Measurements from ENCODE around the gene FBN1.
A peak's percentile ranks its signal among the peaks of the same experiment; 100 is the strongest.

The FBN1 gene

GRCh38 chr15:48602358-48603122 lies 43.0 kb downstream of the FBN1 start (continued):
- TF ChIP-seq ZNF518A (tag by site-specific recombination; conservative IDR thresholded peaks at IDR 0.05; ENCODE audit: low read depth) (peak; percentile 36), ZBTB17 (tag by site-specific recombination; IDR thresholded peaks at IDR 0.05) (no peak), ZNF112 (tag by site-specific recombination; IDR thresholded peaks at IDR 0.05) (no peak), ZNF324 (tag by site-specific recombination; IDR thresholded peaks at IDR 0.05) (no peak), FEZF1 (tag by site-specific recombination; IDR thresholded peaks at IDR 0.05) (peak; percentile 70), INSM2 (tag by site-specific recombination; IDR thresholded peaks at IDR 0.05) (no peak), ZNF423 (tag by site-specific recombination; IDR thresholded peaks at IDR 0.05) (no peak), ZNF211 (tag by site-specific recombination; IDR thresholded peaks at IDR 0.05; ENCODE audit: low read depth) (no peak), KLF7 (tag by site-specific recombination; IDR thresholded peaks at IDR 0.05; ENCODE audit: borderline replicate concordance) (no peak), ZNF792 (tag by site-specific recombination; IDR thresholded peaks at IDR 0.05) (no peak), HOXC10 (CRISPR knock-in tag; IDR thresholded peaks at IDR 0.05) (no peak), ZNF629 (tag by site-specific recombination; IDR thresholded peaks at IDR 0.05) (peak; percentile 68; the same call in 1 of the 2 replicates), ZNF776 (tag by site-specific recombination; IDR thresholded peaks at IDR 0.05; ENCODE audit: borderline replicate concordance) (no peak), ZSCAN16 (tag by site-specific recombination; IDR thresholded peaks at IDR 0.05) (no peak), ZNF558 (tag by site-specific recombination; IDR thresholded peaks at IDR 0.05) (no peak)

DNA sequence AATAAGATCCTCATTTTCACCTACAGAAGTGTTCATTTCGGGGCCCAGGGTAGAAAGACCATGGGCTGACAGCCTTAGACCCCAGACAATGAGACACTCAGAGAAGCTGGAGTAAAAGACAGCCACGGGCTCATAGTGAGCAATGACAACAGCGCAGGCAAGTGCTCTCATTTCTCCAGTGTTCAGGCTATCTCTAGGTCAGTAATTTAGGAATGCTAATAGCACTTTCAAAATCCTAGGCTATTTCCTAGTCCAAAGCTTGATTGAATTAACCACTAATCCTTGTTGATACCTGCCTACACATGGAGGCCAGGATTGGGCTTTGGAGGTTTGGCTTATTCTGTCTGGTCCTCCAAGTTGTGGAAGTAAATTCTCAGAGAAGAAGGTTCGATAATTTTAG lies 44.4 kb downstream of the FBN1 start:
- H3K36me3 ChIP-seq (ENCODE audit: control insufficient read depth in 2 of 2, insufficient read depth in 1 of 2, low read length in 2 of 2), result peaks cover 0 to 5% of the 10 kb centered on the region in 2 experiments; a peak in 1 of 3 replicates
- ChIA-PET POLR2A (no interaction called here), CTCF (no interaction called here)
- no peak overlapping the region for H3K4me3 ChIP-seq (ENCODE audit: low read depth, low read length)
- peaks cover 3% of the 10 kb centered on the region; the same call in 1 of the 2 replicates for H3K4me1 ChIP-seq (ENCODE audit: control insufficient read depth, insufficient read depth, low read length)
- no peaks in the 10 kb centered on the region for H3K9me3 ChIP-seq (ENCODE audit: control insufficient read depth, insufficient read depth, low read depth, low read length)
- no peak overlapping the region for H3K27ac ChIP-seq (ENCODE audit: extremely low read depth, low read depth, low read length)
- TF ChIP-seq GLI2 (tag by site-specific recombination; IDR thresholded peaks at IDR 0.05; ENCODE audit: borderline replicate concordance, low read depth) (no peak), ZNF132 (tag by site-specific recombination; IDR thresholded peaks at IDR 0.05; ENCODE audit: borderline replicate concordance) (no peak), ZNF473 (tag by site-specific recombination; IDR thresholded peaks at IDR 0.05) (no peak), SP2 (tag by site-specific recombination; IDR thresholded peaks at IDR 0.05) (no peak), ZNF169 (tag by site-specific recombination; IDR thresholded peaks at IDR 0.05) (no peak)
- TF ChIP-seq, protein P1, sequence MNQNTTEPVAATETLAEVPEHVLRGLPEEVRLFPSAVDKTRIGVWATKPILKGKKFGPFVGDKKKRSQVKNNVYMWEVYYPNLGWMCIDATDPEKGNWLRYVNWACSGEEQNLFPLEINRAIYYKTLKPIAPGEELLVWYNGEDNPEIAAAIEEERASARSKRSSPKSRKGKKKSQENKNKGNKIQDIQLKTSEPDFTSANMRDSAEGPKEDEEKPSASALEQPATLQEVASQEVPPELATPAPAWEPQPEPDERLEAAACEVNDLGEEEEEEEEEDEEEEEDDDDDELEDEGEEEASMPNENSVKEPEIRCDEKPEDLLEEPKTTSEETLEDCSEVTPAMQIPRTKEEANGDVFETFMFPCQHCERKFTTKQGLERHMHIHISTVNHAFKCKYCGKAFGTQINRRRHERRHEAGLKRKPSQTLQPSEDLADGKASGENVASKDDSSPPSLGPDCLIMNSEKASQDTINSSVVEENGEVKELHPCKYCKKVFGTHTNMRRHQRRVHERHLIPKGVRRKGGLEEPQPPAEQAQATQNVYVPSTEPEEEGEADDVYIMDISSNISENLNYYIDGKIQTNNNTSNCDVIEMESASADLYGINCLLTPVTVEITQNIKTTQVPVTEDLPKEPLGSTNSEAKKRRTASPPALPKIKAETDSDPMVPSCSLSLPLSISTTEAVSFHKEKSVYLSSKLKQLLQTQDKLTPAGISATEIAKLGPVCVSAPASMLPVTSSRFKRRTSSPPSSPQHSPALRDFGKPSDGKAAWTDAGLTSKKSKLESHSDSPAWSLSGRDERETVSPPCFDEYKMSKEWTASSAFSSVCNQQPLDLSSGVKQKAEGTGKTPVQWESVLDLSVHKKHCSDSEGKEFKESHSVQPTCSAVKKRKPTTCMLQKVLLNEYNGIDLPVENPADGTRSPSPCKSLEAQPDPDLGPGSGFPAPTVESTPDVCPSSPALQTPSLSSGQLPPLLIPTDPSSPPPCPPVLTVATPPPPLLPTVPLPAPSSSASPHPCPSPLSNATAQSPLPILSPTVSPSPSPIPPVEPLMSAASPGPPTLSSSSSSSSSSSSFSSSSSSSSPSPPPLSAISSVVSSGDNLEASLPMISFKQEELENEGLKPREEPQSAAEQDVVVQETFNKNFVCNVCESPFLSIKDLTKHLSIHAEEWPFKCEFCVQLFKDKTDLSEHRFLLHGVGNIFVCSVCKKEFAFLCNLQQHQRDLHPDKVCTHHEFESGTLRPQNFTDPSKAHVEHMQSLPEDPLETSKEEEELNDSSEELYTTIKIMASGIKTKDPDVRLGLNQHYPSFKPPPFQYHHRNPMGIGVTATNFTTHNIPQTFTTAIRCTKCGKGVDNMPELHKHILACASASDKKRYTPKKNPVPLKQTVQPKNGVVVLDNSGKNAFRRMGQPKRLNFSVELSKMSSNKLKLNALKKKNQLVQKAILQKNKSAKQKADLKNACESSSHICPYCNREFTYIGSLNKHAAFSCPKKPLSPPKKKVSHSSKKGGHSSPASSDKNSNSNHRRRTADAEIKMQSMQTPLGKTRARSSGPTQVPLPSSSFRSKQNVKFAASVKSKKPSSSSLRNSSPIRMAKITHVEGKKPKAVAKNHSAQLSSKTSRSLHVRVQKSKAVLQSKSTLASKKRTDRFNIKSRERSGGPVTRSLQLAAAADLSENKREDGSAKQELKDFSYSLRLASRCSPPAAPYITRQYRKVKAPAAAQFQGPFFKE (tag by site-specific recombination; IDR thresholded peaks at IDR 0.05; ENCODE audit: borderline replicate concordance), result no peak
- TF ChIP-seq, protein P2, sequence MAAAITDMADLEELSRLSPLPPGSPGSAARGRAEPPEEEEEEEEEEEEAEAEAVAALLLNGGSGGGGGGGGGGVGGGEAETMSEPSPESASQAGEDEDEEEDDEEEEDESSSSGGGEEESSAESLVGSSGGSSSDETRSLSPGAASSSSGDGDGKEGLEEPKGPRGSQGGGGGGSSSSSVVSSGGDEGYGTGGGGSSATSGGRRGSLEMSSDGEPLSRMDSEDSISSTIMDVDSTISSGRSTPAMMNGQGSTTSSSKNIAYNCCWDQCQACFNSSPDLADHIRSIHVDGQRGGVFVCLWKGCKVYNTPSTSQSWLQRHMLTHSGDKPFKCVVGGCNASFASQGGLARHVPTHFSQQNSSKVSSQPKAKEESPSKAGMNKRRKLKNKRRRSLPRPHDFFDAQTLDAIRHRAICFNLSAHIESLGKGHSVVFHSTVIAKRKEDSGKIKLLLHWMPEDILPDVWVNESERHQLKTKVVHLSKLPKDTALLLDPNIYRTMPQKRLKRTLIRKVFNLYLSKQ (tag by site-specific recombination; IDR thresholded peaks at IDR 0.05; ENCODE audit: borderline replicate concordance), result no peak

Data from HEK293 (cell line).